Thoracic aorta (tissue), 2 donors: ENCODE results near the gene DLL4. TPM values are rescaled to one million over a fixed set of nuclear protein-coding genes. Genes with fewer than 3 reads are reported as not detected.

Source experiments
- ATAC-seq: fragments of 150-250 bp; one replicate; pipeline ENCODE4 v1.8.0; 2017; ENCODE audit warnings: low read depth; ENCODE audit not compliant: insufficient number of reproducible peaks, low FRiP score
- DNase-seq: peaks from one replicate; pipeline ENCODE4 v3.0.0-alpha.2; 2020; ENCODE audit warnings: low spot score
- H3K27ac ChIP-seq, 2 donors: fragments of 200-600 bp; sonication (generic); 1 replicate in 1 of 2; 2 replicates in 1 of 2; pipeline ENCODE4 v1.5.1; 2016; ENCODE audit warnings: mild to moderate bottlenecking in 2 of 2, moderate library complexity in 2 of 2
- H3K27me3 ChIP-seq: fragments of 200-600 bp; sonication (generic); replicated peaks from 2 replicates; pipeline ENCODE4 v1.6.0; 2016; ENCODE audit warnings: mild to moderate bottlenecking; ENCODE audit not compliant: insufficient read depth
- H3K36me3 ChIP-seq: fragments of 200-600 bp; sonication (generic); one replicate; pipeline ENCODE4 v1.5.1; 2016
- H3K4me1 ChIP-seq, 2 donors: fragments of 200-600 bp; sonication (generic); 1 replicate in 1 of 2; 2 replicates in 1 of 2; pipeline versions ENCODE4 v1.5.1 to v1.6.0; 2016; ENCODE audit warnings: low read depth in 2 of 2, mild to moderate bottlenecking in 1 of 2; ENCODE audit not compliant: control insufficient read depth in 1 of 2
- H3K4me3 ChIP-seq: fragments of 200-600 bp; sonication (generic); 2 replicates; pipeline ENCODE4 v1.5.1; 2016; ENCODE audit warnings: mild to moderate bottlenecking
- H3K9me3 ChIP-seq: fragments of 200-600 bp; sonication (generic); 2 replicates; pipeline ENCODE4 v1.5.1; 2016
- total RNA-seq, 2 donors: library from RNA; depleted of rRNA; stranded (reverse); fragments of >200 nt; gene quantifications; one replicate each; pipeline versions ENCODE4 v1.1.0 to v1.2.3, GENCODE V29; 2016
- TF ChIP-seq, protein P1 (sequence below): fragments of 200-600 bp; sonication (generic); IDR thresholded peaks from one replicate; pipeline ENCODE4 v1.5.1; 2019; ENCODE audit warnings: antibody characterized with exemption

DLL4 gene
- total RNA-seq, 2 donors from 2014 or later: 6.2 to 13.0 TPM

GRCh38 chr15:40974879-40975278 is 45.7 kb downstream of the DLL4 start:
- DNase-seq: no peak
- Histone ChIP-seq H3K27me3 (no peaks in the 10 kb centered on the region), H3K9me3 (no peaks in the 10 kb centered on the region), H3K27ac (peak overlapping the region in 1 of 2 donors; percentile 79), H3K4me1 (peaks cover 9 to 26% of the 10 kb centered on the region in 2 donors), H3K4me3 (no peak overlapping the region), H3K36me3 (peaks cover 15% of the 10 kb centered on the region)
- ATAC-seq: no peak
- TF ChIP-seq, protein P1, sequence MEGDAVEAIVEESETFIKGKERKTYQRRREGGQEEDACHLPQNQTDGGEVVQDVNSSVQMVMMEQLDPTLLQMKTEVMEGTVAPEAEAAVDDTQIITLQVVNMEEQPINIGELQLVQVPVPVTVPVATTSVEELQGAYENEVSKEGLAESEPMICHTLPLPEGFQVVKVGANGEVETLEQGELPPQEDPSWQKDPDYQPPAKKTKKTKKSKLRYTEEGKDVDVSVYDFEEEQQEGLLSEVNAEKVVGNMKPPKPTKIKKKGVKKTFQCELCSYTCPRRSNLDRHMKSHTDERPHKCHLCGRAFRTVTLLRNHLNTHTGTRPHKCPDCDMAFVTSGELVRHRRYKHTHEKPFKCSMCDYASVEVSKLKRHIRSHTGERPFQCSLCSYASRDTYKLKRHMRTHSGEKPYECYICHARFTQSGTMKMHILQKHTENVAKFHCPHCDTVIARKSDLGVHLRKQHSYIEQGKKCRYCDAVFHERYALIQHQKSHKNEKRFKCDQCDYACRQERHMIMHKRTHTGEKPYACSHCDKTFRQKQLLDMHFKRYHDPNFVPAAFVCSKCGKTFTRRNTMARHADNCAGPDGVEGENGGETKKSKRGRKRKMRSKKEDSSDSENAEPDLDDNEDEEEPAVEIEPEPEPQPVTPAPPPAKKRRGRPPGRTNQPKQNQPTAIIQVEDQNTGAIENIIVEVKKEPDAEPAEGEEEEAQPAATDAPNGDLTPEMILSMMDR: peak; percentile 33

- TF ChIP-seq, protein P1: no peak
- Histone ChIP-seq H3K36me3 (peaks cover 25% of the 10 kb centered on the region), H3K9me3 (no peaks in the 10 kb centered on the region), H3K27me3 (no peaks in the 10 kb centered on the region), H3K4me3 (no peak overlapping the region), H3K4me1 (peaks cover 13 to 35% of the 10 kb centered on the region in 2 donors), H3K27ac (peak overlapping the region; percentile 69 to 79)
- no peak for DNase-seq
- no peak for ATAC-seq
Observed at GRCh38 chr15:40976819-40977218, 47.7 kb downstream of the DLL4 start.

- H3K9me3 ChIP-seq: no peaks in the 10 kb centered on the region
- H3K4me3 ChIP-seq: no peak overlapping the region
- no peak for ATAC-seq
- peaks cover 23 to 49% of the 10 kb centered on the region in 2 donors for H3K4me1 ChIP-seq
- peaks cover 30% of the 10 kb centered on the region for H3K36me3 ChIP-seq
- H3K27ac ChIP-seq: no peak overlapping the region
- DNase-seq: no peak
- TF ChIP-seq, protein P1: no peak
- H3K27me3 ChIP-seq: no peaks in the 10 kb centered on the region
Observed at GRCh38 chr15:40978141-40978540, 49.0 kb downstream of the DLL4 start.

GRCh38 chr15:40978562-40978961 is 49.4 kb downstream of the DLL4 start:
- H3K27ac ChIP-seq: no peak overlapping the region
- DNase-seq (no peak), ATAC-seq (no peak)
- peaks cover 27 to 53% of the 10 kb centered on the region in 2 donors for H3K4me1 ChIP-seq
- peaks cover 31% of the 10 kb centered on the region for H3K36me3 ChIP-seq
- H3K9me3 ChIP-seq: no peaks in the 10 kb centered on the region
- no peak overlapping the region for H3K4me3 ChIP-seq
- TF ChIP-seq, protein P1: no peak
- H3K27me3 ChIP-seq: no peaks in the 10 kb centered on the region

DNA sequence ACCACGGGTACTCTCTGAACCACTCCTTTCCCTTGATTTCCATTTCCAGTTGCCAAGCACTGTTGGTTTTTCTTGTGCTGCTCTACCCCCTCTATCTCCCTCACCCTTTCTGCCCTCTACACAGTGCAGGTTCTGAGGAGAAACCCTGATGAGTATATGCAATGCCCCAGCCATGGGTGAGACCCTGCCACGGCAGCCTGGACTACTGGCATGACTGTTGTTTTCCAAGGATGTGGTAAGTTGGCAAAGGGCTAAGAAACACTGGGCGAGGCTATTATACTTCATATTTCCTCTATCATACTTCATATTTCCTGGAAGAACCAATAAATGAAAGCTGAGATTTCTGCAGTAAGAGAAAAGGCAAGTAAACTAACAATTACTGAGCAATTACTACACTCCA is 52.0 kb downstream of the DLL4 start:
- Histone ChIP-seq H3K27ac (no peak overlapping the region), H3K4me3 (no peak overlapping the region), H3K9me3 (no peaks in the 10 kb centered on the region), H3K4me1 (peaks cover 51 to 70% of the 10 kb centered on the region in 2 donors), H3K27me3 (no peaks in the 10 kb centered on the region), H3K36me3 (peaks cover 37% of the 10 kb centered on the region)
- no peak for DNase-seq
- ATAC-seq: no peak
- TF ChIP-seq, protein P1: no peak
